SK-N-SH (cell line): ENCODE results near the gene CDIP1. TPM values are rescaled to one million over a fixed set of nuclear protein-coding genes. Genes with fewer than 3 reads are reported as not detected.
A peak's percentile ranks its signal among the peaks of the same experiment; 100 is the strongest.

Experiments
- CTCF ChIA-PET: fragments of 300-600, 350-600 bp; formaldehyde crosslinking; extraction: SDS; loops from one replicate; lab custom pipeline; 2021; lab: Yijun Ruan, JAX
- POLR2A ChIA-PET: fragments of 350-600 bp; sonication (Branson Sonifier 250); formaldehyde crosslinking; extraction: SDS; loops from one replicate; lab custom pipeline; 2020; ENCODE audit warnings: antibody characterized with exemption, inconsistent platforms; lab: Yijun Ruan, JAX
- DNase-seq: peaks from one replicate; pipeline ENCODE4 v3.0.0; 2012
- H2AFZ ChIP-seq: fragments of 200-600 bp; sonication (generic); 2 replicates; pipeline ENCODE4 v1.8.1; 2016; ENCODE audit warnings: antibody characterized with exemption, mild to moderate bottlenecking, low read depth
- H3F3A ChIP-seq: fragments of 200-600 bp; sonication (generic); replicated peaks from 2 replicates; pipeline ENCODE3; 2016; ENCODE audit warnings: antibody characterized with exemption, mild to moderate bottlenecking; ENCODE audit not compliant: insufficient read depth
- H3K27ac ChIP-seq, 2 experiments: fragments of 200-500 bp in 1 of 2; fragments of 200-600 bp in 1 of 2; sonication (Bioruptor generic) in 1 of 2; sonication (generic), shearing (Covaris generic) in 1 of 2; 2 replicates each; pipeline versions ENCODE4 v1.5.1 to v1.6.1; 2014 to 2016; ENCODE audit warnings: low read depth in 2 of 2, inconsistent platforms in 1 of 2, low read length in 1 of 2, mild to moderate bottlenecking in 1 of 2, mixed read lengths in 1 of 2
- H3K27me3 ChIP-seq: fragments of 200-600 bp; sonication (generic), shearing (Covaris generic); 2 replicates; pipeline ENCODE4 v1.6.1; 2016; ENCODE audit warnings: mixed run types; ENCODE audit not compliant: insufficient read depth
- H3K36me3 ChIP-seq, 2 experiments: fragments of 200-500 bp in 1 of 2; fragments of 200-600 bp in 1 of 2; sonication (Bioruptor generic) in 1 of 2; sonication (generic) in 1 of 2; replicated peaks in 1 of 2; 2 replicates each; pipeline versions ENCODE3 to v1.5.1; 2014 to 2016; ENCODE audit warnings: low read length in 1 of 2, mild to moderate bottlenecking in 1 of 2; ENCODE audit not compliant: insufficient read depth in 2 of 2, control insufficient read depth in 1 of 2
- H3K4me1 ChIP-seq, 2 experiments: fragments of 200-500 bp in 1 of 2; fragments of 200-600 bp in 1 of 2; sonication (Bioruptor generic) in 1 of 2; sonication (generic), shearing (Covaris generic) in 1 of 2; 2 replicates each; pipeline versions ENCODE4 v1.5.1 to v1.6.1; 2014 to 2016; ENCODE audit warnings: low read depth in 1 of 2, low read length in 1 of 2, mixed run types in 1 of 2; ENCODE audit not compliant: insufficient read depth in 2 of 2, control insufficient read depth in 1 of 2
- H3K4me2 ChIP-seq: fragments of 200-600 bp; sonication (generic), shearing (Covaris generic); 2 replicates; pipeline ENCODE4 v1.6.1; 2017; ENCODE audit warnings: mixed run types
- H3K4me3 ChIP-seq, 2 experiments: fragments of 200-500 bp in 1 of 2; fragments of 200-600 bp in 1 of 2; sonication (Bioruptor generic) in 1 of 2; sonication (generic), shearing (Covaris generic) in 1 of 2; 2 replicates each; pipeline versions ENCODE4 v1.5.1 to v1.8.1; 2014 to 2016; ENCODE audit warnings: low read depth in 2 of 2, inconsistent platforms in 1 of 2, low read length in 1 of 2, mild to moderate bottlenecking in 1 of 2, mixed read lengths in 1 of 2, moderate library complexity in 1 of 2
- H3K79me2 ChIP-seq: fragments of 200-600 bp; sonication (generic); 2 replicates; pipeline ENCODE4 v1.8.1; 2017; ENCODE audit warnings: mild to moderate bottlenecking; ENCODE audit not compliant: insufficient read depth
- H3K9ac ChIP-seq: fragments of 200-600 bp; sonication (generic); 2 replicates; pipeline ENCODE4 v1.6.1; 2017; ENCODE audit warnings: mixed run types
- H3K9me2 ChIP-seq: fragments of 200-600 bp; sonication (generic); 2 replicates; pipeline ENCODE4 v1.6.1; 2017; ENCODE audit warnings: mixed run types
- H3K9me3 ChIP-seq: fragments of 200-600 bp; sonication (generic); 2 replicates; pipeline ENCODE4 v1.6.1; 2017; ENCODE audit warnings: mixed run types, mild to moderate bottlenecking, moderate library complexity
- H4K20me1 ChIP-seq: fragments of 200-600 bp; sonication (generic); 2 replicates; pipeline ENCODE4 v1.6.1; 2017; ENCODE audit warnings: mild to moderate bottlenecking, mixed run types; ENCODE audit not compliant: insufficient read depth
- ELF1 ChIP-seq: IDR thresholded peaks from 2 replicates; pipeline ENCODE4 v1.4.0; 2012
- EP300 ChIP-seq, 2 experiments: IDR thresholded peaks; 2 replicates each; pipeline versions ENCODE4 v1.4.0 to v1.6.1; 2012; ENCODE audit warnings: borderline replicate concordance in 1 of 2, low read depth in 1 of 2, low read length in 1 of 2
- FOXJ3 ChIP-seq: sonication (generic); formaldehyde crosslinking; IDR thresholded peaks from 2 replicates; pipeline ENCODE4 v1.5.1; 2020; ENCODE audit warnings: mild to moderate bottlenecking, missing genetic modification reagents
- GABPA ChIP-seq: IDR thresholded peaks from 2 replicates; pipeline ENCODE4 v1.4.0; 2012; ENCODE audit warnings: low read depth, mild to moderate bottlenecking
- GATA2 ChIP-seq: sonication (generic); formaldehyde crosslinking; IDR thresholded peaks from 2 replicates; pipeline ENCODE4 v1.5.0; 2020; ENCODE audit warnings: mild to moderate bottlenecking, missing genetic modification reagents
- MEF2A ChIP-seq: IDR thresholded peaks from 2 replicates; pipeline ENCODE4 v1.4.0; 2012; ENCODE audit warnings: low read depth, borderline replicate concordance
- MXI1 ChIP-seq: IDR thresholded peaks from 2 replicates; pipeline ENCODE4 v1.6.1; 2012; ENCODE audit warnings: mild to moderate bottlenecking, low read depth, low read length, improper control_type of control experiment
- NRF1 ChIP-seq: IDR thresholded peaks from 2 replicates; pipeline ENCODE4 v1.6.1; 2012; ENCODE audit warnings: low read depth, mild to moderate bottlenecking, low read length
- POLR2AphosphoS5 ChIP-seq: IDR thresholded peaks from 2 replicates; pipeline ENCODE4 v1.6.1; 2012; ENCODE audit warnings: low read depth, low read length
- RAD21 ChIP-seq: IDR thresholded peaks from 2 replicates; pipeline ENCODE4 v1.6.1; 2012; ENCODE audit warnings: mild to moderate bottlenecking, low read length
- RCOR1 ChIP-seq: fragments of 150-350 bp; IDR thresholded peaks from 2 replicates; pipeline ENCODE4 v1.6.1; 2017; ENCODE audit warnings: antibody characterized with exemption, low read length
- RFX5 ChIP-seq: IDR thresholded peaks from 2 replicates; pipeline ENCODE4 v1.6.1; 2012; ENCODE audit warnings: mild to moderate bottlenecking, improper control_type of control experiment, low read length
- SIN3A ChIP-seq: IDR thresholded peaks from 2 replicates; pipeline ENCODE4 v1.6.1; 2012; ENCODE audit warnings: low read depth, mild to moderate bottlenecking, low read length, moderate library complexity, borderline replicate concordance
- SMC3 ChIP-seq: IDR thresholded peaks from 2 replicates; pipeline ENCODE4 v1.6.1; 2012; ENCODE audit warnings: low read depth, low read length, improper control_type of control experiment
- TAF1 ChIP-seq: IDR thresholded peaks from 2 replicates; pipeline ENCODE4 v1.6.1; 2012; ENCODE audit warnings: low read depth, mild to moderate bottlenecking, low read length, moderate library complexity, borderline replicate concordance
- TCF12 ChIP-seq: IDR thresholded peaks from 2 replicates; pipeline ENCODE4 v1.4.0; 2012
- WGBS: methylation state at CpG from one replicate; pipeline ENCODE4 v1.1.6; 2017; ENCODE audit warnings: low lambda C conversion rate; 5-methylcytosine and 5-hydroxymethylcytosine counted together
- polyA plus RNA-seq, 3 experiments: library from polyadenylated mRNA; depleted of rRNA; stranded (reverse); fragments of >200 nt; gene quantifications; 2 replicates each; pipeline ENCODE4 v1.2.3, GENCODE V29; 2012
- TF ChIP-seq, protein P1 (sequence below): fragments of 150-350 bp; IDR thresholded peaks from 2 replicates; pipeline ENCODE4 v1.6.1; 2016; ENCODE audit warnings: mild to moderate bottlenecking, low read depth, low read length
- TF ChIP-seq, protein P2 (sequence below): IDR thresholded peaks from 2 replicates; pipeline ENCODE4 v1.4.0; 2012; ENCODE audit warnings: low read depth, borderline replicate concordance
- TF ChIP-seq, protein P3 (sequence below): IDR thresholded peaks from 2 replicates; pipeline ENCODE4; 2012
- TF ChIP-seq, protein P4 (sequence below): IDR thresholded peaks from 2 replicates; pipeline ENCODE4 v1.4.0; 2012; ENCODE audit warnings: low read depth, borderline replicate concordance
- TF ChIP-seq, protein P5 (sequence below): IDR thresholded peaks from 2 replicates; pipeline ENCODE4 v1.4.0; 2012; ENCODE audit warnings: low read depth

The CDIP1 gene
- polyA plus RNA-seq, 1 of the 3 experiments (the other 2 are of a cell fraction): 30.2 TPM

DNA sequence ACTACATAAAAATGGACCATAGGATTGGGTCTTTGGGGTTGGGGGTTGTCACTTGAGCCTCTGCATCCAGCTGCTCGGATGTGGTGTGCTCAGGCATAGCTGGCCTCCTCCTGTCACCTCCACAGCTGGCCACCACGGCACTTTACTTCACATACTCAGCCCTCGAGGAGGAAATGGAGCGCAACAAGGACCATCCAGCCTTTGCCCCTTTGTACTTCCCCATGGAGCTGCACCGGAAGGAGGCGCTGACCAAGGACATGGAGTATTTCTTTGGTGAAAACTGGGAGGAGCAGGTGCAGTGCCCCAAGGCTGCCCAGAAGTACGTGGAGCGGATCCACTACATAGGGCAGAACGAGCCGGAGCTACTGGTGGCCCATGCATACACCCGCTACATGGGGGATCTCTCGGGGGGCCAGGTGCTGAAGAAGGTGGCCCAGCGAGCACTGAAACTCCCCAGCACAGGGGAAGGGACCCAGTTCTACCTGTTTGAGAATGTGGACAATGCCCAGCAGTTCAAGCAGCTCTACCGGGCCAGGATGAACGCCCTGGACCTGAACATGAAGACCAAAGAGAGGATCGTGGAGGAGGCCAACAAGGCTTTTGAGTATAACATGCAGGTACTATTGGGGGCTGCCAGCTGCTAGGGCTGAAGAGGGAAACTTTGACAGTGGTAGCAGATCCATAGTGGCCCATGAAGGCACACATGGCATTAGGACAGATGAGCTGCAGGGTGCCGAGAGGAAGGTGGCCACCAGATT, 30.8 kb downstream of the CDIP1 start:
- CTCF ChIA-PET: interaction anchor here (0.8 to 11.4 kb wide), 27 partner anchors 9 to 448 kb away, joined by 3 to 182 read pairs (median 4); partner anchors contain the start of genes C16orf96 and HMOX2

DNA sequence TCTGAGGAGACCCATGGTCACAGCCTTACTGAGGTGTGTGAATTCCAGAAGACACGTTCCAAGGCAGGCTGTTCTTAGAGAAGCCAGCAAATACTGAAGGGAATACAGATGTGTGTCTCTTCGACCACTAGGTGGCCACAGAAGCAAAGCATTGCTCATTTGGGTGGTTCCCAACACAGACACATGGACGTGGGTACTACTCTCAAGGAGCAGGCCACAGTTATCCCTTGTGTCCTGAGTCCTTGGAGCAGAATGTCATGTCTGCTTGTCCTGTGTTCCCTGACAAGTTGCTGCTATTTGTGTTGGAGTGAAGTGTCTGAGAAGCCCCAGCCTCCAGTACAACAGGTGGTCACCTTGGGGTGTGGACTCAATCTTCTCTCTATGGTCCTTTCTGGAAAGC, 32.1 kb downstream of the CDIP1 start:
- Histone ChIP-seq H3K79me2 (peaks cover 37% of the 10 kb centered on the region), H3K4me2 (no peak overlapping the region), H3K27ac (no peak overlapping the region), H3K4me1 (peaks cover 3 to 4% of the 10 kb centered on the region in 2 experiments; a peak in 3 of 4 replicates), H2AFZ (no peak overlapping the region), H3K9ac (no peak overlapping the region), H3K27me3 (no peaks in the 10 kb centered on the region), H3K9me2 (no peaks in the 10 kb centered on the region), H3K9me3 (no peaks in the 10 kb centered on the region), H3K4me3 (peak overlapping the region in 1 of 2 experiments; percentile 38; a peak in 1 of 4 replicates), H3K36me3 (peaks cover 12 to 39% of the 10 kb centered on the region in 2 experiments), H3F3A (peaks cover under 1% of the 10 kb centered on the region), H4K20me1 (no peaks in the 10 kb centered on the region)
- CTCF ChIA-PET: interaction anchor here (0.6 to 11.4 kb wide), 33 partner anchors 8 to 449 kb away, joined by 3 to 182 read pairs (median 5); partner anchors contain the start of genes C16orf96 and HMOX2
- 8% methylated on average over 3 of the region's 3 CpGs for WGBS
- POLR2A ChIA-PET: interaction anchor here (0.7 kb wide), 1 partner anchor 115 kb away, joined by 4 read pairs; no protein-coding TSS in a partner anchor
- DNase-seq: peak; percentile 73
- no peak for TF ChIP-seq MEF2A
- peak; percentile 90 for TF ChIP-seq RAD21
- TF ChIP-seq, protein P1, sequence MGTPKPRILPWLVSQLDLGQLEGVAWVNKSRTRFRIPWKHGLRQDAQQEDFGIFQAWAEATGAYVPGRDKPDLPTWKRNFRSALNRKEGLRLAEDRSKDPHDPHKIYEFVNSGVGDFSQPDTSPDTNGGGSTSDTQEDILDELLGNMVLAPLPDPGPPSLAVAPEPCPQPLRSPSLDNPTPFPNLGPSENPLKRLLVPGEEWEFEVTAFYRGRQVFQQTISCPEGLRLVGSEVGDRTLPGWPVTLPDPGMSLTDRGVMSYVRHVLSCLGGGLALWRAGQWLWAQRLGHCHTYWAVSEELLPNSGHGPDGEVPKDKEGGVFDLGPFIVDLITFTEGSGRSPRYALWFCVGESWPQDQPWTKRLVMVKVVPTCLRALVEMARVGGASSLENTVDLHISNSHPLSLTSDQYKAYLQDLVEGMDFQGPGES: no peak
- no peak for TF ChIP-seq POLR2AphosphoS5
- TF ChIP-seq NRF1: no peak
- TF ChIP-seq TCF12: no peak
- TF ChIP-seq FOXJ3: no peak
- no peak for TF ChIP-seq RFX5
- TF ChIP-seq SIN3A: no peak
- no peak for TF ChIP-seq GABPA
- TF ChIP-seq ELF1: no peak
- TF ChIP-seq EP300 (IDR thresholded peaks at IDR 0.05; ENCODE audit: borderline replicate concordance in 1 of 2, low read depth in 1 of 2, low read length in 1 of 2): no peak
- TF ChIP-seq, protein P2, sequence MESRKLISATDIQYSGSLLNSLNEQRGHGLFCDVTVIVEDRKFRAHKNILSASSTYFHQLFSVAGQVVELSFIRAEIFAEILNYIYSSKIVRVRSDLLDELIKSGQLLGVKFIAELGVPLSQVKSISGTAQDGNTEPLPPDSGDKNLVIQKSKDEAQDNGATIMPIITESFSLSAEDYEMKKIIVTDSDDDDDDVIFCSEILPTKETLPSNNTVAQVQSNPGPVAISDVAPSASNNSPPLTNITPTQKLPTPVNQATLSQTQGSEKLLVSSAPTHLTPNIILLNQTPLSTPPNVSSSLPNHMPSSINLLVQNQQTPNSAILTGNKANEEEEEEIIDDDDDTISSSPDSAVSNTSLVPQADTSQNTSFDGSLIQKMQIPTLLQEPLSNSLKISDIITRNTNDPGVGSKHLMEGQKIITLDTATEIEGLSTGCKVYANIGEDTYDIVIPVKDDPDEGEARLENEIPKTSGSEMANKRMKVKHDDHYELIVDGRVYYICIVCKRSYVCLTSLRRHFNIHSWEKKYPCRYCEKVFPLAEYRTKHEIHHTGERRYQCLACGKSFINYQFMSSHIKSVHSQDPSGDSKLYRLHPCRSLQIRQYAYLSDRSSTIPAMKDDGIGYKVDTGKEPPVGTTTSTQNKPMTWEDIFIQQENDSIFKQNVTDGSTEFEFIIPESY: no peak
- TF ChIP-seq, protein P3, sequence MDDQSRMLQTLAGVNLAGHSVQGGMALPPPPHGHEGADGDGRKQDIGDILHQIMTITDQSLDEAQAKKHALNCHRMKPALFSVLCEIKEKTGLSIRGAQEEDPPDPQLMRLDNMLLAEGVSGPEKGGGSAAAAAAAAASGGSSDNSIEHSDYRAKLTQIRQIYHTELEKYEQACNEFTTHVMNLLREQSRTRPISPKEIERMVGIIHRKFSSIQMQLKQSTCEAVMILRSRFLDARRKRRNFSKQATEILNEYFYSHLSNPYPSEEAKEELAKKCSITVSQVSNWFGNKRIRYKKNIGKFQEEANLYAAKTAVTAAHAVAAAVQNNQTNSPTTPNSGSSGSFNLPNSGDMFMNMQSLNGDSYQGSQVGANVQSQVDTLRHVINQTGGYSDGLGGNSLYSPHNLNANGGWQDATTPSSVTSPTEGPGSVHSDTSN: no peak
- TF ChIP-seq, protein P4, sequence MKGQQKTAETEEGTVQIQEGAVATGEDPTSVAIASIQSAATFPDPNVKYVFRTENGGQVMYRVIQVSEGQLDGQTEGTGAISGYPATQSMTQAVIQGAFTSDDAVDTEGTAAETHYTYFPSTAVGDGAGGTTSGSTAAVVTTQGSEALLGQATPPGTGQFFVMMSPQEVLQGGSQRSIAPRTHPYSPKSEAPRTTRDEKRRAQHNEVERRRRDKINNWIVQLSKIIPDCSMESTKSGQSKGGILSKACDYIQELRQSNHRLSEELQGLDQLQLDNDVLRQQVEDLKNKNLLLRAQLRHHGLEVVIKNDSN: no peak
- TF ChIP-seq TAF1: no peak
- TF ChIP-seq GATA2 (CRISPR knock-in tag): no peak
- TF ChIP-seq RCOR1: no peak
- peak; percentile 60 for TF ChIP-seq SMC3
- TF ChIP-seq MXI1: peak; percentile 48; the same call in 1 of the 2 replicates
- TF ChIP-seq, protein P5, sequence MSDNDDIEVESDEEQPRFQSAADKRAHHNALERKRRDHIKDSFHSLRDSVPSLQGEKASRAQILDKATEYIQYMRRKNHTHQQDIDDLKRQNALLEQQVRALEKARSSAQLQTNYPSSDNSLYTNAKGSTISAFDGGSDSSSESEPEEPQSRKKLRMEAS: no peak

More for the DNA sequence above, 30.8 kb downstream of the CDIP1 start:
- Histone ChIP-seq H2AFZ (no peak overlapping the region), H3K9ac (no peak overlapping the region), H3K27me3 (no peaks in the 10 kb centered on the region), H3K9me2 (no peaks in the 10 kb centered on the region), H3K27ac (no peak overlapping the region), H3K4me2 (no peak overlapping the region), H4K20me1 (no peaks in the 10 kb centered on the region), H3K4me1 (no peaks in the 10 kb centered on the region; a peak in 1 of 4 replicates), H3F3A (no peaks in the 10 kb centered on the region), H3K9me3 (no peaks in the 10 kb centered on the region), H3K79me2 (peaks cover 25% of the 10 kb centered on the region), H3K4me3 (no peak overlapping the region), H3K36me3 (peaks cover 12 to 51% of the 10 kb centered on the region in 2 experiments)
- 94% methylated on average over 15 of the region's 17 CpGs for WGBS
- DNase-seq: no peak
- no peak for TF ChIP-seq EP300 (IDR thresholded peaks at IDR 0.05; ENCODE audit: borderline replicate concordance in 1 of 2, low read depth in 1 of 2, low read length in 1 of 2)
- TF ChIP-seq GABPA: no peak
- no peak for TF ChIP-seq FOXJ3
- POLR2A ChIA-PET: interaction anchor here (1.1 kb wide), 1 partner anchor 14 kb away, joined by 3 read pairs; no protein-coding TSS in a partner anchor
